Panc1 (cell line): ENCODE results near the gene DNM3. TPM values are rescaled to one million over a fixed set of nuclear protein-coding genes. Genes with fewer than 3 reads are reported as not detected.

ENCODE experiments used
- ATAC-seq: fragments of 200-7000 bp; cut with Tn5 transposase; 2 replicates; pipeline ENCODE4 v1.9.1; 2020; ENCODE audit warnings: mild to moderate bottlenecking, moderate library complexity
- BruUV-seq: library from RNA; stranded (reverse); fragments of 400-500 nt; replicated peaks from 2 replicates; lab custom pipeline; 2021; lab: Mats Ljungman, UMichigan
- CTCF ChIA-PET: fragments of 300-600 bp; sonication (Branson Sonifier 250); formaldehyde crosslinking; loops from one replicate; lab custom pipeline; 2022; ENCODE audit warnings: antibody characterized with exemption; lab: Charles Lee
- POLR2A ChIA-PET: fragments of 300-600 bp; sonication (Branson Sonifier 250); formaldehyde crosslinking; loops from one replicate; lab custom pipeline; 2022; ENCODE audit warnings: antibody characterized with exemption; lab: Charles Lee
- DNase-seq: peaks from one replicate; pipeline ENCODE4 v3.0.0-alpha.2; 2010; ENCODE audit warnings: low read depth, low spot score
- H3K27ac ChIP-seq: 2 replicates; pipeline ENCODE4 v1.5.1; 2011; ENCODE audit warnings: mild to moderate bottlenecking, low read length, inconsistent platforms
- H3K27me3 ChIP-seq: fragments of 200-500 bp; sonication (Bioruptor generic); 2 replicates; pipeline ENCODE4 v1.6.0; 2014; ENCODE audit warnings: low read length, inconsistent platforms; ENCODE audit not compliant: control insufficient read depth, insufficient read depth
- H3K36me3 ChIP-seq: fragments of 200-500 bp; sonication (Bioruptor generic); 2 replicates; pipeline ENCODE4 v1.5.1; 2014; ENCODE audit warnings: inconsistent platforms, mild to moderate bottlenecking, low read length, moderate library complexity; ENCODE audit not compliant: control insufficient read depth, insufficient read depth
- H3K4me1 ChIP-seq: 2 replicates; pipeline ENCODE4 v1.5.1; 2011; ENCODE audit warnings: inconsistent platforms, mild to moderate bottlenecking, low read length, moderate library complexity; ENCODE audit not compliant: control insufficient read depth, insufficient read depth
- H3K4me3 ChIP-seq, 2 experiments: 2 replicates each; pipeline ENCODE4 v1.5.1; 2011 to 2012; ENCODE audit warnings: low read depth in 2 of 2, low read length in 2 of 2, mild to moderate bottlenecking in 2 of 2, inconsistent platforms in 1 of 2, moderate library complexity in 1 of 2
- H3K9me3 ChIP-seq: fragments of 200-500 bp; sonication (Bioruptor generic); 2 replicates; pipeline ENCODE4 v1.5.1; 2014; ENCODE audit warnings: low read depth, mild to moderate bottlenecking, inconsistent platforms, low read length, moderate library complexity; ENCODE audit not compliant: control insufficient read depth, insufficient read depth
- CTCF ChIP-seq: fragments of 450-650 bp; IDR thresholded peaks from 2 replicates; pipeline ENCODE4 v1.5.1; 2017; ENCODE audit warnings: mild to moderate bottlenecking
- POLR2AphosphoS5 ChIP-seq: IDR thresholded peaks from 2 replicates; pipeline ENCODE4 v1.6.1; 2012; ENCODE audit warnings: mild to moderate bottlenecking, low read depth, low read length, moderate library complexity
- REST ChIP-seq, 2 experiments: IDR thresholded peaks; 2 replicates each; pipeline ENCODE4 v1.6.1; 2011 to 2012; ENCODE audit warnings: low read depth in 2 of 2, control low read depth in 1 of 2, low read length in 1 of 2, mild to moderate bottlenecking in 1 of 2, moderate library complexity in 1 of 2; ENCODE audit not compliant: insufficient read depth in 1 of 2
- SIN3A ChIP-seq: IDR thresholded peaks from 2 replicates; pipeline ENCODE4 v1.6.1; 2012; ENCODE audit warnings: low read depth, mild to moderate bottlenecking, low read length, moderate library complexity, borderline replicate concordance; ENCODE audit not compliant: insufficient read depth
- TCF7L2 ChIP-seq: IDR thresholded peaks from 2 replicates; pipeline ENCODE4 v1.6.1; 2011; ENCODE audit warnings: mild to moderate bottlenecking, low read depth, low read length, inconsistent platforms
- in situ Hi-C: cut with HindIII; loops from 2 replicates; pipeline ENCODE4 v1.10.0; 2016; ENCODE audit warnings: low sequenced_read_pairs, low pct_unique_long_range_greater_than_20kb
- intact Hi-C: fragments of 100-400 bp; cut with micrococcal nuclease; formaldehyde crosslinking; loops from one replicate; pipeline ENCODE4 v1.10.0; 2022; ENCODE audit not compliant: unreplicated experiment
- total RNA-seq: library from RNA; stranded (reverse); gene quantifications from one replicate; pipeline ENCODE4 v1.2.1, GENCODE V29; 2021; ENCODE audit not compliant: unreplicated experiment

Gene DNM3
- total RNA-seq, 1 experiment from 2014 or later = 0.46 TPM

GRCh38 chr1:172120381-172120780, 279.1 kb downstream of the DNM3 start:
- CTCF ChIA-PET = no interaction called here
- in situ Hi-C loops = no loop called here
- POLR2A ChIA-PET = no interaction called here
- BruUV-seq = no TSS peak
- H3K9me3 ChIP-seq = no peaks in the 10 kb centered on the region
- ATAC-seq (no peak), DNase-seq (no peak)
- no peaks in the 10 kb centered on the region for H3K4me1 ChIP-seq
- H3K36me3 ChIP-seq = no peaks in the 10 kb centered on the region
- H3K27me3 ChIP-seq = no peaks in the 10 kb centered on the region
- intact Hi-C loops = no loop called here
- H3K27ac ChIP-seq = peak overlapping the region; percentile 26; the same call in 1 of the 2 replicates
- no peak overlapping the region for H3K4me3 ChIP-seq
- TF ChIP-seq POLR2AphosphoS5 (no peak), REST (IDR thresholded peaks at IDR 0.05; ENCODE audit: insufficient read depth in 1 of 2, low read depth in 2 of 2, low read length in 1 of 2) (no peak), CTCF (no peak), SIN3A (no peak)

- TF ChIP-seq TCF7L2 (no peak), CTCF (no peak), SIN3A (no peak), POLR2AphosphoS5 (no peak), REST (IDR thresholded peaks at IDR 0.05; ENCODE audit: insufficient read depth in 1 of 2, low read depth in 2 of 2, low read length in 1 of 2) (no peak)
- no peak for ATAC-seq
- Histone ChIP-seq H3K4me3 (no peak overlapping the region), H3K9me3 (no peaks in the 10 kb centered on the region), H3K36me3 (no peaks in the 10 kb centered on the region), H3K27me3 (no peaks in the 10 kb centered on the region), H3K4me1 (no peaks in the 10 kb centered on the region), H3K27ac (peak overlapping the region; percentile 44; the same call in 1 of the 2 replicates)
- ChIA-PET CTCF (no interaction called here), POLR2A (no interaction called here)
- no TSS peak for BruUV-seq
- no peak for DNase-seq
- in situ Hi-C loops = no loop called here
- intact Hi-C loops = no loop called here
These were observed 279.9 kb downstream of the DNM3 start for GRCh38 chr1:172121081-172121717.
